ENCODE data around the gene PPP6R3. TPM values are rescaled to one million over a fixed set of nuclear protein-coding genes. Genes with fewer than 3 reads are reported as not detected.

PPP6R3 gene
- total RNA-seq, 1 donor from 2014 or later = 86.6 TPM

DNA sequence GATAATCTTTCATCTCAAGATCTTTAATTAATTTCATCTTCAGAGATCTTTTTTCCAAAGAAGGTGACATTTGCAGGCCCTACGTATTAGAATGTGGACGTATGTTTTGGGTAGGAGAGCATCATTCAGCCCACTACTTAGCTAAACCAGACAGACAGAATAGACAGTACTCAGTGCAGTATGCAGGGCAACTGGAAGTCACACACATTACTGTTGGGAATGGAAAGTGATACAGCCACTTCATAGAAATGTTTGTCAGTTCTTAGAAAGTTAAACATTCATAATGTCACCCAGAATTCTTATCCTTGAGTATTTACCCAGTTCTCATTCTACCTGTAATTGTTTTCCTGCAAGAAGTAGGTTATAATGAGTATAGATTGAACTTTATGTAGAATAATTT lies 102.9 kb downstream of the PPP6R3 start:
- H3K4me1 Mint-ChIP-seq (ENCODE audit: unreplicated experiment) = no peaks in the 10 kb centered on the region
- TF ChIP-seq, protein P1, sequence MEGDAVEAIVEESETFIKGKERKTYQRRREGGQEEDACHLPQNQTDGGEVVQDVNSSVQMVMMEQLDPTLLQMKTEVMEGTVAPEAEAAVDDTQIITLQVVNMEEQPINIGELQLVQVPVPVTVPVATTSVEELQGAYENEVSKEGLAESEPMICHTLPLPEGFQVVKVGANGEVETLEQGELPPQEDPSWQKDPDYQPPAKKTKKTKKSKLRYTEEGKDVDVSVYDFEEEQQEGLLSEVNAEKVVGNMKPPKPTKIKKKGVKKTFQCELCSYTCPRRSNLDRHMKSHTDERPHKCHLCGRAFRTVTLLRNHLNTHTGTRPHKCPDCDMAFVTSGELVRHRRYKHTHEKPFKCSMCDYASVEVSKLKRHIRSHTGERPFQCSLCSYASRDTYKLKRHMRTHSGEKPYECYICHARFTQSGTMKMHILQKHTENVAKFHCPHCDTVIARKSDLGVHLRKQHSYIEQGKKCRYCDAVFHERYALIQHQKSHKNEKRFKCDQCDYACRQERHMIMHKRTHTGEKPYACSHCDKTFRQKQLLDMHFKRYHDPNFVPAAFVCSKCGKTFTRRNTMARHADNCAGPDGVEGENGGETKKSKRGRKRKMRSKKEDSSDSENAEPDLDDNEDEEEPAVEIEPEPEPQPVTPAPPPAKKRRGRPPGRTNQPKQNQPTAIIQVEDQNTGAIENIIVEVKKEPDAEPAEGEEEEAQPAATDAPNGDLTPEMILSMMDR (IDR thresholded peaks at IDR 0.05) = no peak
- peaks cover 58% of the 10 kb centered on the region for H3K36me3 Mint-ChIP-seq (ENCODE audit: unreplicated experiment)
- no peak overlapping the region for H3K4me3 Mint-ChIP-seq (ENCODE audit: unreplicated experiment)
- H3K27ac Mint-ChIP-seq (ENCODE audit: unreplicated experiment) = no peak overlapping the region
- DNase-seq (ENCODE audit: extremely low spot score, unreplicated experiment) = no peak
- H3K9me3 Mint-ChIP-seq (ENCODE audit: unreplicated experiment) = no peaks in the 10 kb centered on the region
- H3K27me3 Mint-ChIP-seq (ENCODE audit: unreplicated experiment) = no peaks in the 10 kb centered on the region

GRCh38 chr11:68564261-68564660 lies 103.7 kb downstream of the PPP6R3 start:
- H3K4me1 Mint-ChIP-seq (ENCODE audit: unreplicated experiment) = no peaks in the 10 kb centered on the region
- peaks cover 57% of the 10 kb centered on the region for H3K36me3 Mint-ChIP-seq (ENCODE audit: unreplicated experiment)

GRCh38 chr11:68565768-68566167 lies 105.2 kb downstream of the PPP6R3 start:
- H3K4me3 Mint-ChIP-seq (ENCODE audit: unreplicated experiment) = no peak overlapping the region
- no peaks in the 10 kb centered on the region for H3K4me1 Mint-ChIP-seq (ENCODE audit: unreplicated experiment)
- no peak for DNase-seq (ENCODE audit: extremely low spot score, unreplicated experiment)
- no peaks in the 10 kb centered on the region for H3K27me3 Mint-ChIP-seq (ENCODE audit: unreplicated experiment)
- H3K27ac Mint-ChIP-seq (ENCODE audit: unreplicated experiment) = no peak overlapping the region
- peaks cover 57% of the 10 kb centered on the region for H3K36me3 Mint-ChIP-seq (ENCODE audit: unreplicated experiment)
- TF ChIP-seq, protein P1 (IDR thresholded peaks at IDR 0.05) = no peak
- no peaks in the 10 kb centered on the region for H3K9me3 Mint-ChIP-seq (ENCODE audit: unreplicated experiment)

More at GRCh38 chr11:68564261-68564660, 103.7 kb downstream of the PPP6R3 start:
- Mint-ChIP-seq H3K27ac (ENCODE audit: unreplicated experiment) (no peak overlapping the region), H3K27me3 (ENCODE audit: unreplicated experiment) (no peaks in the 10 kb centered on the region), H3K4me3 (ENCODE audit: unreplicated experiment) (no peak overlapping the region), H3K9me3 (ENCODE audit: unreplicated experiment) (no peaks in the 10 kb centered on the region)
- no peak for DNase-seq (ENCODE audit: extremely low spot score, unreplicated experiment)
- TF ChIP-seq, protein P1 (IDR thresholded peaks at IDR 0.05) = no peak

- DNase-seq (ENCODE audit: extremely low spot score, unreplicated experiment) = no peak
- Mint-ChIP-seq H3K4me1 (ENCODE audit: unreplicated experiment) (no peaks in the 10 kb centered on the region), H3K4me3 (ENCODE audit: unreplicated experiment) (no peak overlapping the region), H3K36me3 (ENCODE audit: unreplicated experiment) (peaks cover 64% of the 10 kb centered on the region), H3K9me3 (ENCODE audit: unreplicated experiment) (no peaks in the 10 kb centered on the region), H3K27ac (ENCODE audit: unreplicated experiment) (no peak overlapping the region), H3K27me3 (ENCODE audit: unreplicated experiment) (no peaks in the 10 kb centered on the region)
- TF ChIP-seq, protein P1 (IDR thresholded peaks at IDR 0.05) = no peak
These were observed 107.0 kb downstream of the PPP6R3 start for GRCh38 chr11:68567553-68567952.

DNA sequence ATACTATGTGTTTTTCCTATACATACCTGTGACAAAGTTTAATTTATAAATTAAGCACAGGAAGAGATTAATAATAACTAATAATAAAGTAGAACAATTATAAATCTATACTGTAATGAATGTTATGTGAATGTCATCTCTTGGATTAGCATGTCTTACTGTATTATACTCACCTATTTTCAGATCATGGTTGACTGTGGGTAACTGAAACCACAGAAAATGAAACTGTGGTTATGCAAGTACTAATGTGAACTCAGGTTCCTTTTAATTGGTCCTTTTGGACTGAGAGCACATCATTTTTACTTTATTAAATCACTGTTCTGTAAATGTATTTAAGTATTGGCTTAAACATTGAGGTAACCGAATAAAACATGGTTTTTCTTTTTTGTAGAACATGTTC lies 108.8 kb downstream of the PPP6R3 start:
- H3K4me3 Mint-ChIP-seq (ENCODE audit: unreplicated experiment) = no peak overlapping the region
- no peak overlapping the region for H3K27ac Mint-ChIP-seq (ENCODE audit: unreplicated experiment)
- TF ChIP-seq, protein P1 (IDR thresholded peaks at IDR 0.05) = no peak
- H3K4me1 Mint-ChIP-seq (ENCODE audit: unreplicated experiment) = no peaks in the 10 kb centered on the region
- peaks cover 69% of the 10 kb centered on the region for H3K36me3 Mint-ChIP-seq (ENCODE audit: unreplicated experiment)
- DNase-seq (ENCODE audit: extremely low spot score, unreplicated experiment) = no peak
- no peaks in the 10 kb centered on the region for H3K27me3 Mint-ChIP-seq (ENCODE audit: unreplicated experiment)
- no peaks in the 10 kb centered on the region for H3K9me3 Mint-ChIP-seq (ENCODE audit: unreplicated experiment)
